GM23338 (cell line): ENCODE measurements around the gene TTC31. TPM values are rescaled to one million over a fixed set of nuclear protein-coding genes. Genes with fewer than 3 reads are reported as not detected.
"Not testable (repeated sequence)": the region's sequence is repeated elsewhere in the genome, so short reads cannot be mapped to it uniquely, and the experiment has no call there.

Experiments
- ATAC-seq: fragments of 200-7000 bp; cut with Tn5 transposase; 3 replicates; pipeline ENCODE4 v1.9.1; 2020
- DNase-seq: peaks from one replicate; pipeline ENCODE4 v3.0.0-alpha.2; 2015; ENCODE audit warnings: low spot score
- H2AFZ ChIP-seq: fragments of 200-600 bp; sonication (generic); 2 replicates; pipeline ENCODE4 v1.8.0; 2016; ENCODE audit warnings: antibody characterized with exemption, mild to moderate bottlenecking, moderate library complexity
- H3F3A ChIP-seq: fragments of 200-600 bp; sonication (generic); replicated peaks from 2 replicates; pipeline ENCODE4 v1.8.0; 2017; ENCODE audit warnings: antibody characterized with exemption, mixed run types, low read depth
- H3K27ac ChIP-seq: fragments of 200-600 bp; sonication (generic); 2 replicates; pipeline ENCODE4 v1.6.1; 2016; ENCODE audit warnings: low read depth
- H3K27me3 ChIP-seq: fragments of 200-600 bp; sonication (generic); 2 replicates; pipeline ENCODE4 v1.8.0; 2016; ENCODE audit warnings: mild to moderate bottlenecking, mixed run types, moderate library complexity; ENCODE audit not compliant: insufficient read depth
- H3K36me3 ChIP-seq: fragments of 200-600 bp; sonication (generic); 2 replicates; pipeline ENCODE4 v1.8.0; 2016; ENCODE audit warnings: mild to moderate bottlenecking; ENCODE audit not compliant: insufficient read depth
- H3K4me1 ChIP-seq: fragments of 200-600 bp; sonication (generic); 2 replicates; pipeline ENCODE4 v1.8.0; 2016; ENCODE audit warnings: mild to moderate bottlenecking, moderate library complexity; ENCODE audit not compliant: insufficient read depth
- H3K4me2 ChIP-seq: fragments of 200-600 bp; sonication (generic); 2 replicates; pipeline ENCODE4 v1.7.1; 2017; ENCODE audit warnings: mixed run types
- H3K4me3 ChIP-seq: fragments of 200-600 bp; sonication (generic); 2 replicates; pipeline ENCODE4 v1.6.1; 2016; ENCODE audit warnings: mixed run types
- H3K79me2 ChIP-seq: fragments of 200-600 bp; sonication (generic); replicated peaks from 2 replicates; pipeline ENCODE4 v1.8.0; 2017; ENCODE audit warnings: mild to moderate bottlenecking; ENCODE audit not compliant: insufficient read depth
- H3K9me2 ChIP-seq: fragments of 200-600 bp; sonication (generic); 2 replicates; pipeline ENCODE4 v1.8.0; 2017; ENCODE audit not compliant: insufficient read depth
- H4K20me1 ChIP-seq: fragments of 200-600 bp; sonication (generic); replicated peaks from 2 replicates; pipeline ENCODE4 v1.8.0; 2017; ENCODE audit warnings: mild to moderate bottlenecking; ENCODE audit not compliant: insufficient read depth
- H3K27ac Mint-ChIP-seq: 2 replicates; pipeline ENCODE4 v1.8.0; 2020; ENCODE audit warnings: inconsistent platforms, mild to moderate bottlenecking, moderate library complexity, mixed read lengths
- H3K27me3 Mint-ChIP-seq: 3 replicates; pipeline ENCODE4 v1.8.0; 2022; ENCODE audit warnings: low read depth, mild to moderate bottlenecking, moderate library complexity, mixed read lengths, inconsistent platforms; ENCODE audit not compliant: insufficient read depth, poor library complexity
- H3K36me3 Mint-ChIP-seq: 3 replicates; pipeline ENCODE4 v1.8.0; 2021; ENCODE audit warnings: low read depth, mild to moderate bottlenecking, inconsistent platforms, moderate library complexity, mixed read lengths
- H3K4me1 Mint-ChIP-seq: 3 replicates; pipeline ENCODE4 v1.8.0; 2020; ENCODE audit warnings: mild to moderate bottlenecking, inconsistent platforms, mixed read lengths
- H3K4me3 Mint-ChIP-seq: 3 replicates; pipeline ENCODE4 v1.8.0; 2021; ENCODE audit warnings: moderate library complexity, mild to moderate bottlenecking, inconsistent platforms, mixed read lengths
- H3K9me3 Mint-ChIP-seq: 3 replicates; pipeline ENCODE4 v1.8.0; 2020; ENCODE audit warnings: moderate library complexity, mild to moderate bottlenecking, inconsistent platforms, mixed read lengths
- CREB1 ChIP-seq: fragments of 250-450 bp; sonication (Bioruptor Pico); IDR thresholded peaks from 2 replicates; pipeline ENCODE4 v1.5.0; 2020; ENCODE audit warnings: low read depth, mild to moderate bottlenecking, moderate library complexity
- EZH2 ChIP-seq: fragments of 200-600 bp; sonication (generic); IDR thresholded peaks from one replicate; pipeline ENCODE4 v1.8.0; 2017; ENCODE audit warnings: antibody characterized with exemption, mild to moderate bottlenecking, low read depth; ENCODE audit not compliant: unreplicated experiment
- JUNB ChIP-seq: IDR thresholded peaks from one replicate; pipeline ENCODE4 v1.6.1; 2016; ENCODE audit warnings: antibody characterized with exemption; ENCODE audit not compliant: unreplicated experiment
- NANOG ChIP-seq: IDR thresholded peaks from 2 replicates; pipeline ENCODE4 v1.6.1; 2016; ENCODE audit warnings: antibody characterized with exemption, borderline replicate concordance
- POLR2AphosphoS5 ChIP-seq: IDR thresholded peaks from 2 replicates; pipeline ENCODE4 v1.6.1; 2016; ENCODE audit warnings: antibody characterized with exemption, low read depth
- STAT1 ChIP-seq: IDR thresholded peaks from one replicate; pipeline ENCODE4 v1.6.1; 2016; ENCODE audit warnings: antibody characterized with exemption; ENCODE audit not compliant: unreplicated experiment
- ZNF114 ChIP-seq: fragments of 250-450 bp; sonication (Bioruptor Pico); IDR thresholded peaks from 2 replicates; pipeline ENCODE4 v1.5.0; 2020; ENCODE audit warnings: mild to moderate bottlenecking, moderate library complexity
- ZNF331 ChIP-seq: fragments of 250-450 bp; sonication (Bioruptor Pico); IDR thresholded peaks from 2 replicates; pipeline ENCODE4 v1.5.0; 2020; ENCODE audit warnings: low read depth, mild to moderate bottlenecking, moderate library complexity
- polyA plus RNA-seq: library from polyadenylated mRNA; unstranded; fragments of >200 nt; fragmentation: Nextera tagmentation; extraction: Ambion mirVana; gene quantifications from 2 replicates; pipeline ENCODE4 v1.2.1, GENCODE V29; 2016
- total RNA-seq: library from RNA; depleted of rRNA; stranded (reverse); fragments of >200 nt; shearing (Covaris generic); gene quantifications from 2 replicates; pipeline ENCODE4 v1.2.3, GENCODE V29; 2014
- TF ChIP-seq, protein P1 (sequence below): IDR thresholded peaks from 2 replicates; pipeline ENCODE4 v1.6.1; 2016; ENCODE audit warnings: antibody characterized with exemption
- TF ChIP-seq, protein P2 (sequence below): IDR thresholded peaks from one replicate; pipeline ENCODE4 v1.6.1; 2018; ENCODE audit warnings: antibody characterized with exemption; ENCODE audit not compliant: unreplicated experiment

Gene TTC31
- total and polyA plus RNA-seq, 2 experiments from 2014 or later, result 15.8 to 29.2 TPM

DNA sequence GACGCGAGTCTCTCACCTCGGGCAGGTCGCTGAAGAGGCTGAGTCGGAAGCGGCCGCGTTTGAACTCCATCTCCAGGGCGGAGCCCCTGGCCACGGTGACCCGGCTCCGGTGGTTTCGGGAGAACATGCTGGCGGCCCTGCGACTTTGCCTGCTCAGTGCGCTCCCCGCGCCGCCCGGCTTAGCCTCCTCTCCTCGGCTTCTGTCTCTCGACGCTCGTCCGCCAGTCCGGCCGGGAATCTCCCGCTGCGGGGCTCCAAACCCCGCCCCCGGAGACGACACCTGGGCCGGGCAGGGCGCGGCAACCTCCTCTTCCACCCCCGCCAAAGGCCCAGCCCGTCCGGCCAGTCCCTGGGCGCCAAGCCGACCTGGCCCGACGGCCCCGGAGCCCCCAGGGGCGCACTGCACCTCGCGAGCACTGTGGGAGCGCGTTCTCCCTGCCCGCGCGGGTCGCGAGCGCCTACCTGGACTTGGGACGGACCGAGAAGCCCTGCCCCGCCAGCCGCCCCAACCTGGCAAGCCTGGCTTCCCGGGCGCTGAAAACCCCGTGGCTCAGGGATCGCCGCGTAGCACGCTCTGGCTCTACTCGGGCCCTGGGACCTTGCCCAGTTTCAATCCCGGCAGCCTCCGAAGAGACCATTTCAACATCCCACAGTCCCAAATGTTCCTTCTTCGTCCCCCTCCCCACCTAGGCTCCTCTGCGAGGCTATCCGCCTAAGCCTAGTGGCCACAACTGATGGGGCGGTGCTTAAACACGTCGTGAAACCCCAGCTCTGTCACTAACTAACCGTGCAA, 41.0 kb upstream of the TTC31 start, which contains the start of gene RTKN:
TSS of gene RTKN (minus strand) at position 248 of the 793 bp plus-strand sequence. CDS start at position 127, 121 bp downstream.
- H2AFZ ChIP-seq, result peak within 1 kb of the TSS; percentile 66
- Mint-ChIP-seq H3K27ac (peak within 1 kb of the TSS; percentile 97), H3K4me1 (peaks cover 29% of the 10 kb centered on the region), H3K9me3 (no peaks in the 10 kb centered on the region), H3K4me3 (peak within 1 kb of the TSS; percentile 98), H3K36me3 (peaks cover 18% of the 10 kb centered on the region), H3K27me3 (peaks cover 16% of the 10 kb centered on the region)
- peak within 1 kb of the TSS; percentile 97 for H3K4me2 ChIP-seq
- H3K4me3 ChIP-seq, result peak within 1 kb of the TSS; percentile 96
- ATAC-seq (peak; percentile 56), DNase-seq (peak; percentile 92)
- H3K79me2 ChIP-seq, result peaks cover 34% of the 10 kb centered on the region
- peaks cover 29% of the 10 kb centered on the region for H3K4me1 ChIP-seq
- TF ChIP-seq CREB1 (CRISPR knock-in tag) (peak; percentile 39), POLR2AphosphoS5 (peak; percentile 68), EZH2 (no peak)
- no peaks in the 10 kb centered on the region for H3K9me2 ChIP-seq
- H3F3A ChIP-seq, result peaks cover 18% of the 10 kb centered on the region
- no peaks in the 10 kb centered on the region for H3K36me3 ChIP-seq
- H3K27me3 ChIP-seq, result no peaks in the 10 kb centered on the region
- H3K27ac ChIP-seq, result peak within 1 kb of the TSS; percentile 97
- H4K20me1 ChIP-seq, result peaks cover 23% of the 10 kb centered on the region

GRCh38 chr2:74442483-74443297, 40.2 kb upstream of the TTC31 start:
- H3K36me3 Mint-ChIP-seq, result peaks cover 13% of the 10 kb centered on the region
- H3K36me3 ChIP-seq, DNase-seq, H3K27me3 ChIP-seq, ATAC-seq, H3K9me2 ChIP-seq, H3K9me3 Mint-ChIP-seq: not testable (repeated sequence)
- peak overlapping the region; percentile 75 for H3K27ac Mint-ChIP-seq
- peak overlapping the region; percentile 98 for H3K4me3 Mint-ChIP-seq
- H3K4me3 ChIP-seq, result peak overlapping the region; percentile 96
- H2AFZ ChIP-seq, result peak overlapping the region; percentile 66
- peaks cover 20% of the 10 kb centered on the region for H4K20me1 ChIP-seq
- peaks cover 21% of the 10 kb centered on the region; the same call in 1 of the 2 replicates for H3K4me1 ChIP-seq
- H3K27me3 Mint-ChIP-seq, result peaks cover 15% of the 10 kb centered on the region
- peak overlapping the region; percentile 24 for H3K27ac ChIP-seq
- H3K4me1 Mint-ChIP-seq, result peaks cover 21% of the 10 kb centered on the region
- peaks cover 18% of the 10 kb centered on the region for H3F3A ChIP-seq
- H3K4me2 ChIP-seq, result peak overlapping the region; percentile 97
- peaks cover 26% of the 10 kb centered on the region for H3K79me2 ChIP-seq

DNA sequence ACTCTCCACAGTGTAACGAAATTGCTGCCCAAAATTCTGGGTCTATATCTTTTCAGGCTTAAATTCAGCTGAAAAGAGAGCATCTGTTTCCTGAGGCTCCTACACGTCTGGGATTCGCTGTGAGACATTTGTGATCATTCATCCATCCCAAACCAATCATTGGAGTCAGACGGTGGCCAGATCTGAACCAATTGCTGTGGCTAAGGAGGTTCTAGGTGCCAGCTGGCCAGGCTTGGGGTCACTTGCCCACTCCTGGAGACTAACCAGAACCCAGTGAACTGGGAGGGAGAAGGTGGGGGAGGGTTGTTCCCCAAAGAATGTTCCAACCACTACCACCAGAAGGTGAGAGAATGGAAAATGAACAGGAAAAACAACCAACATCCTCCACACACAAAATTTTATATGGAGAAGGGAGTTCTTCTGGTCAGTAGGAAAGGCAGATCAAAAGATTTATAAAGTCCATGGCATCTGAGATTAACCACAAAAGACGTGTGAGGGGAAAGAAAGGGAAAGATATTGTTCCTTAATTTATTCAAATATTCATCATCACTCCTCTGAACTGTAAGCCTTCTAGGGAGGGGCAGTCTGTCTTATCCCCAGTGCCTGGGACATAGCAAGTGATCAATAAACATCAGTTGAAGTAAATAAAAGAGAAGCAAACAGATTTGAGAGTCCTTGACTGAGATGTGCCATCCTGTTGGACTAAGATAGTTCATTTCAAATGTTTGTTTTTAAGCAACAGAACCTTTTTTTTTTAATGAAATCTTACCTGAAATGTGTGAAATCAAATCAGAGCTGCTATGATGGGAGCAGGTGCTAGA, 38.2 kb upstream of the TTC31 start:
- DNase-seq (no peak), ATAC-seq (no peak)
- Histone ChIP-seq H3K9me2 (no peaks in the 10 kb centered on the region), H3K4me3 (no peak overlapping the region), H3K79me2 (peaks cover 6% of the 10 kb centered on the region), H3K27ac (no peak overlapping the region), H3K36me3 (no peaks in the 10 kb centered on the region), H2AFZ (peak overlapping the region; percentile 89; the same call in 1 of the 2 replicates), H3K4me2 (no peak overlapping the region), H4K20me1 (no peaks in the 10 kb centered on the region), H3K4me1 (peaks cover 3% of the 10 kb centered on the region; the same call in 1 of the 2 replicates), H3F3A (peaks cover 14% of the 10 kb centered on the region), H3K27me3 (no peaks in the 10 kb centered on the region)
- Mint-ChIP-seq H3K4me1 (peaks cover 2% of the 10 kb centered on the region; the same call in 1 of the 3 replicates), H3K27me3 (peaks cover 5% of the 10 kb centered on the region), H3K9me3 (no peaks in the 10 kb centered on the region; the same call in 2 of the 3 replicates), H3K36me3 (no peaks in the 10 kb centered on the region), H3K4me3 (no peak overlapping the region), H3K27ac (no peak overlapping the region)
- TF ChIP-seq, protein P1, sequence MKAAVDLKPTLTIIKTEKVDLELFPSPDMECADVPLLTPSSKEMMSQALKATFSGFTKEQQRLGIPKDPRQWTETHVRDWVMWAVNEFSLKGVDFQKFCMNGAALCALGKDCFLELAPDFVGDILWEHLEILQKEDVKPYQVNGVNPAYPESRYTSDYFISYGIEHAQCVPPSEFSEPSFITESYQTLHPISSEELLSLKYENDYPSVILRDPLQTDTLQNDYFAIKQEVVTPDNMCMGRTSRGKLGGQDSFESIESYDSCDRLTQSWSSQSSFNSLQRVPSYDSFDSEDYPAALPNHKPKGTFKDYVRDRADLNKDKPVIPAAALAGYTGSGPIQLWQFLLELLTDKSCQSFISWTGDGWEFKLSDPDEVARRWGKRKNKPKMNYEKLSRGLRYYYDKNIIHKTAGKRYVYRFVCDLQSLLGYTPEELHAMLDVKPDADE, result no peak
- no peak for TF ChIP-seq POLR2AphosphoS5
- no peak for TF ChIP-seq JUNB
- TF ChIP-seq EZH2, result no peak
- TF ChIP-seq ZNF114, result no peak
- TF ChIP-seq ZNF331 (CRISPR knock-in tag), result no peak
- TF ChIP-seq NANOG, result no peak
- no peak for TF ChIP-seq CREB1 (CRISPR knock-in tag)
- no peak for TF ChIP-seq STAT1
- TF ChIP-seq, protein P2, sequence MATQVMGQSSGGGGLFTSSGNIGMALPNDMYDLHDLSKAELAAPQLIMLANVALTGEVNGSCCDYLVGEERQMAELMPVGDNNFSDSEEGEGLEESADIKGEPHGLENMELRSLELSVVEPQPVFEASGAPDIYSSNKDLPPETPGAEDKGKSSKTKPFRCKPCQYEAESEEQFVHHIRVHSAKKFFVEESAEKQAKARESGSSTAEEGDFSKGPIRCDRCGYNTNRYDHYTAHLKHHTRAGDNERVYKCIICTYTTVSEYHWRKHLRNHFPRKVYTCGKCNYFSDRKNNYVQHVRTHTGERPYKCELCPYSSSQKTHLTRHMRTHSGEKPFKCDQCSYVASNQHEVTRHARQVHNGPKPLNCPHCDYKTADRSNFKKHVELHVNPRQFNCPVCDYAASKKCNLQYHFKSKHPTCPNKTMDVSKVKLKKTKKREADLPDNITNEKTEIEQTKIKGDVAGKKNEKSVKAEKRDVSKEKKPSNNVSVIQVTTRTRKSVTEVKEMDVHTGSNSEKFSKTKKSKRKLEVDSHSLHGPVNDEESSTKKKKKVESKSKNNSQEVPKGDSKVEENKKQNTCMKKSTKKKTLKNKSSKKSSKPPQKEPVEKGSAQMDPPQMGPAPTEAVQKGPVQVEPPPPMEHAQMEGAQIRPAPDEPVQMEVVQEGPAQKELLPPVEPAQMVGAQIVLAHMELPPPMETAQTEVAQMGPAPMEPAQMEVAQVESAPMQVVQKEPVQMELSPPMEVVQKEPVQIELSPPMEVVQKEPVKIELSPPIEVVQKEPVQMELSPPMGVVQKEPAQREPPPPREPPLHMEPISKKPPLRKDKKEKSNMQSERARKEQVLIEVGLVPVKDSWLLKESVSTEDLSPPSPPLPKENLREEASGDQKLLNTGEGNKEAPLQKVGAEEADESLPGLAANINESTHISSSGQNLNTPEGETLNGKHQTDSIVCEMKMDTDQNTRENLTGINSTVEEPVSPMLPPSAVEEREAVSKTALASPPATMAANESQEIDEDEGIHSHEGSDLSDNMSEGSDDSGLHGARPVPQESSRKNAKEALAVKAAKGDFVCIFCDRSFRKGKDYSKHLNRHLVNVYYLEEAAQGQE, result no peak
